Nephron progenitor cell (in vitro differentiated cells): Measurements from ENCODE around the gene OTUD1.

Experiments
- DNase-seq: peaks from one replicate; pipeline ENCODE4 v3.0.0; 2021
- H3K27ac Mint-ChIP-seq: 2 replicates; pipeline ENCODE4 v1.8.0; 2021; ENCODE audit warnings: mild to moderate bottlenecking, moderate library complexity, mixed read lengths
- H3K27me3 Mint-ChIP-seq: 2 replicates; pipeline ENCODE4 v1.8.0; 2021; ENCODE audit warnings: mild to moderate bottlenecking, low read depth, mixed read lengths; ENCODE audit not compliant: poor library complexity
- H3K36me3 Mint-ChIP-seq: 2 replicates; pipeline ENCODE4 v1.8.0; 2021; ENCODE audit warnings: low read depth, mixed read lengths
- H3K4me1 Mint-ChIP-seq: 2 replicates; pipeline ENCODE4 v1.8.0; 2021; ENCODE audit warnings: mixed read lengths
- H3K4me3 Mint-ChIP-seq: 2 replicates; pipeline ENCODE4 v1.8.0; 2021; ENCODE audit warnings: mild to moderate bottlenecking, moderate library complexity, mixed read lengths
- H3K9me3 Mint-ChIP-seq: 2 replicates; pipeline ENCODE4 v1.8.0; 2021; ENCODE audit warnings: mild to moderate bottlenecking, moderate library complexity, mixed read lengths
- CTCF ChIP-seq: fragments of 200-600 bp; sonication (generic); IDR thresholded peaks from 2 replicates; pipeline ENCODE4 v1.5.0; 2021; ENCODE audit warnings: antibody characterized with exemption

The OTUD1 gene

GRCh38 chr10:23448802-23449570 lies 10.1 kb downstream of the OTUD1 start:
- Mint-ChIP-seq H3K27me3 (peaks cover 5% of the 10 kb centered on the region), H3K4me1 (peaks cover 8% of the 10 kb centered on the region), H3K4me3 (no peak overlapping the region), H3K9me3 (no peaks in the 10 kb centered on the region), H3K27ac (no peak overlapping the region), H3K36me3 (no peaks in the 10 kb centered on the region)
- DNase-seq: no peak
- no peak for TF ChIP-seq CTCF

- H3K4me1 Mint-ChIP-seq: no peaks in the 10 kb centered on the region
- no peak overlapping the region for H3K4me3 Mint-ChIP-seq
- no peak overlapping the region for H3K27ac Mint-ChIP-seq
- no peaks in the 10 kb centered on the region for H3K36me3 Mint-ChIP-seq
- H3K9me3 Mint-ChIP-seq: no peaks in the 10 kb centered on the region
- H3K27me3 Mint-ChIP-seq: peaks cover 5% of the 10 kb centered on the region
- no peak for DNase-seq
- TF ChIP-seq CTCF: no peak
Measured at GRCh38 chr10:23452033-23452655, 13.3 kb downstream of the OTUD1 start.

DNA sequence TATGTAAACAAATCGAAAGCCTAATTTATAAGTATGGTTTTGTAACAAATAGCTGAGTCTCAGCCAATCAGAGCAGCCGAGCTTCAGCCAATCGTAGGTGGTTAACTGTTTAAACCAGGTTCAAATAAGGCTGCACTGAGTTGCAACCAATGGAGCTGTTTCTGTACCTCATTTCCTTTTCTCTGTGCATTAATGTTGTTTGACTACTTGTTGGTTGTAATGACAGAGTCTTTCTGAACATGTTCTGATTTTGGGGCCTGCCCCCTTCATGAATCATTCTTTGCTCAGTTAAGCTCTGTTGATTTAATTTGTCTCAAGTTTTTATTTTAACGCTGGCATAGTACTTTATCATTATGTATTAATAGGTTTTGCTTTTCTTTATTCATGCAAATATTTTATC lies 14.6 kb downstream of the OTUD1 start:
- H3K4me1 Mint-ChIP-seq: peaks cover 3% of the 10 kb centered on the region
- no peak overlapping the region for H3K27ac Mint-ChIP-seq
- no peaks in the 10 kb centered on the region for H3K9me3 Mint-ChIP-seq
- no peak for TF ChIP-seq CTCF
- no peak for DNase-seq
- H3K4me3 Mint-ChIP-seq: no peak overlapping the region
- H3K36me3 Mint-ChIP-seq: no peaks in the 10 kb centered on the region
- peaks cover 5% of the 10 kb centered on the region for H3K27me3 Mint-ChIP-seq

DNA sequence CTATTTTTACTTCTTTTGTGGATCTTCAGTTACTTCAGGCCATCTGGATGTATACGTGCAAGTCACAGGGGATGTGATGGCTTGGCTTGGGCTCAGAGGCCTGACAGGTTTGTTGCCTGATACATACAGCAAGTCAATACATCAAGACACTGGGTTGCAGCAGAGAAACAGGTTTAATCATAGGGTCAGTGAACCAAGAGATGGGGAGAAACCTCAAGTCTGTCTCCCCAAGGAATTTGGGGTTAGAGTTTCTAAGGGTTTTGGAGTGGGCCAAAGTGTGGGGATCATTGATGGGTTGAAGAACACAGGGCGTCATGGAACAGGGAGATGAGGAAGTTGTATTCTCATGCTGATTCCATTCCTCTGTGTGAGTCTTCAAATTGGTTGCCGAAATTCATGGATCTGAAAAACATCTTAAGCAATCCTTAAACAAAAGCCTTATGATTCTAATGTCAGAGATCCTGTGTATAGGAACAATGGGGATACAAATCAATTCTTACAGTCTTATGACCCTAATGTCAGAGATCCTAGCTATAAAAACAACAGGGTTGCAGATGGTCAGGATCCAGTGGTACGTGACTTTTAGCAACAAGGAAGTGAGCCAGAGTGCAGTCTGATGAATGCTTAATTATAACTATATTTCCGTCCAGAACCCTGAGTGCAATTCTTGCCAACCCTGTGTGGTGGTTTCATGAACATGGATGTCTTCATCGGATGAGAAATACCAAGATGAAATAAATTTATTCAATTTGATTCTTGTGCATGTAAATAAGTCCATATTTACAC lies 18.9 kb downstream of the OTUD1 start:
- TF ChIP-seq CTCF: no peak
- H3K9me3 Mint-ChIP-seq: peaks cover 4% of the 10 kb centered on the region
- peaks cover 16% of the 10 kb centered on the region for H3K4me1 Mint-ChIP-seq
- H3K4me3 Mint-ChIP-seq: no peak overlapping the region
- H3K27me3 Mint-ChIP-seq: peaks cover 3% of the 10 kb centered on the region
- H3K27ac Mint-ChIP-seq: no peak overlapping the region
- no peak for DNase-seq
- H3K36me3 Mint-ChIP-seq: no peaks in the 10 kb centered on the region

DNA sequence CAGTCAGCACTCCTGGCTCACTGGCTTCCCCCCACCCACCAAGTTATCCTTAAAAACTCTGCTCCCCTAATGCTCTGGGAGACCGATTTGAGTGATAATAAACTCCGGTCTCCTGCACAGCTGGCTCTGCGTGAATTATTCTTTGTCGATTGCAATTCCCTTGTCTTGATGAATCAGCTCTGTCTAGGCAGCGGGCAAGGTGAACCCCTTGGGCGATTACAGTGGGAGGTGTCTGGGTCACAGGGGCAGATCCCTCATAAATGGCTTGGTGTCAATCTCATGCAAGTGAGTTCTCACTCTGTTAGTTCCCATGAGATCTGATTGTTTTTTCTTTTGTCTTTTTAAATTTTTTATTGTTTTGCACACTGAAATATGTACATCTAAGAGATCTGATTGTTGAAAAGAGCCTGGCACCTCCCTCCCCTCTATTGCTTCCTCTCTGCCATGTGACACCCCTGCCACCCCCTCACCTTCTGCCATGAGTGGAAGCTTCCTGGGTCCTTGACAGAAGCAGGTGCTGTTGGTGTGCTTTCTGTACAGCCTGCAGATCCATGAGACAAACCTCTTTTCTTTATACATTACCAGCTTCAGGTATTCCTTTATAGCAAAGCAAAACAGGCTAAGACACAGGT lies 20.5 kb downstream of the OTUD1 start:
- H3K36me3 Mint-ChIP-seq: no peaks in the 10 kb centered on the region
- H3K9me3 Mint-ChIP-seq: peaks cover 4% of the 10 kb centered on the region
- peaks cover 16% of the 10 kb centered on the region for H3K4me1 Mint-ChIP-seq
- no peak overlapping the region for H3K4me3 Mint-ChIP-seq
- DNase-seq: no peak
- no peak overlapping the region for H3K27ac Mint-ChIP-seq
- TF ChIP-seq CTCF: no peak
- H3K27me3 Mint-ChIP-seq: peaks cover 6% of the 10 kb centered on the region
